HG02571 (cell line): ENCODE results near the gene C19orf67.

Experiments used
- ATAC-seq: cut with Tn5 transposase; IDR thresholded peaks from one replicate; pipeline ENCODE4 v1.9.1; 2021; ENCODE audit warnings: mild to moderate bottlenecking, moderate library complexity; ENCODE audit not compliant: unreplicated experiment

Gene C19orf67

DNA sequence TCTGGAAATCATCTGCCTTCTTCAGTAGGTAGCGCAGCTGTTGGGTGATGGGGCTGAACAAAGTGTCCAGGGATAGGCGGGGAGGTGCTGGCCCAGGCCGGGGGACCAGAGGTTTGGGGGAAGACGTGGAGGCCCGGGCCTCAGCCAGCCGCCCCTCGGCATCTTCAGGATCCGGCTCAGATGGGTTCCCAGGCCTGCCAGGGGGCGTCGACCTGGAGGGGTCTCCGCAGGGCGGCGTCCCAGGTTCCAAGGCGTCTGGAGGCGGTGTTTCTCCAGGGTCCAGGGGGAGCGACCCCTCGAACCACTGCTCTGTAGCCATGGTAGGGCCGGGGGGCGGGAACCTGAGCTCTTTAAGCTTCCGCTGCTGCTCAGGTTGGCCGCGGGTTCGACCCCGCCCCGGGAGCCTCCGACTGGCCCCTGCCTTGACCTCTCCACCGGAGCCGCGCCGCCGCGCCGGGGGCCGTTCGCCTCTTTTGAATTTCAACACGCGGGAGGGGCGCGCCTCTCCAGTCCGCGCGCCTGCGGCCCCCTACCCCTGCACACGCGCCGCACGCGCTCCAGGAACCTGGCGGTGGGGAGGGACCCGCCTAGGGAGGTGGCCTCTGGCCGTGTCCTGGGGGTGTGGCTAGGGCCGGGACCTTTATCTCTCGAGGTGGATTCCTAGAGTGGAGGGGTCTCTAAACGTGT is at the start of gene C19orf67:
C19orf67 (minus strand) TSS at position 475 of the 687 bp plus-strand sequence; CDS start at position 319, 156 bp downstream.
- no peak for ATAC-seq

DNA sequence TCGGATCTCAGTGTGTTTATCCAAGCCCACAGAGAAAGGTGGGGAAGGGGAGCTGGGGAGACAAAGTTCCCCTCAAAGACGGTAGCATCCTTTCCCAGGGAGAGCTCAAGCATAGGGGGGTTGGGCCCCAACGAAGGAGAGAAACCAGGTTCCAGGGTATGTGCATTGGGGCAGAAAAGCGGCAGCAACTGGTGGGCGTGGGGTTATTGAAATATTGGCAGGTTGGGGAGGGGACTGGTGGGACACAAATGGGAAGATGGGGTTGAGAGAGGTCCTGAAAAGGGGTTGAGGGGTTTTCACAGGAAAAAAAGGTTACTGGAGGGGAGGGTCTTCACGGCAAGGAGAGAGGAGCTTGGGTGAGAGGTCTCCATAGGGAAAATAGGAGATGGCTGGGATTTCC is 49.8 kb upstream of the C19orf67 start:
- ATAC-seq = no peak

- no peak for ATAC-seq
Measured at GRCh38 chr19:14127929-14128509, 42.4 kb upstream of the C19orf67 start.

DNA sequence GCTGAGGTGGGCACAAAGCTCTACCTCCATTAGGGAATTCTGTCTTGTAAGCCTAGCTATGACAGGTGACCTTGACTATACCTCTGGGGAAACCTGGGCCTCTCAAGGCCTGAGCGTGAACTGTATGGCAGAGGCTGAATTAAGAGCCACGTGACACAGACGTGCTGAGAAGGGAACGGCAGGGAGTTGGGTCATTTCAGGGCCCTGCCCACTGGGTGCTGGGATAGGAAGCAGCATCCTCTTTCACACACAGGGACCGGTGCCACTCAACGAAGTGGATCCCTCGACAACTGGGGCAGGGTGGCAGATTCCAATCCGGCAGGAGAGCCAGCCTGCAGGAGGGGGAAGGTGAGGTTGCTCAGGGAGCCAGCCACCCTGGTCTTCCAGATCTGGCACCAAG is 41.6 kb upstream of the C19orf67 start:
- ATAC-seq = no peak

DNA sequence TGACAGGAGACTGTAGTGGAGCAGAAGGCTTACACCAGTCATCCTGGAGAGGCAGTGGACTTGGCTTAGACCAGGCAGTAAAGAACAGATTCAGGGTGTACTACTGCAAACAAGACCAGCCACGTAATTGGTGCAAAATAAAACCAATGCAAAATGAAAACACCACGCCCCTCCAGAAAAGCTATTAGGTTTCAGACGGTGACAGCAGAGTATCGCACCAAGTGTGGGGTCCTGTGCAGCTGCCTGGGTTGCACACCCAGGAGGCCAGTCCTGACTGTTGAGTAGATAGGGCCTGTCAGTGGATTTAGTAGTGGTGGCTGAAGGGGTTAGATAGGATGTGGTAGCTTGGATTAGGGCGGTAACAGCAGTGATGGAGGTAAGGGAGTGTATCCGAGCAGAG is 37.3 kb upstream of the C19orf67 start:
- no peak for ATAC-seq

- no peak for ATAC-seq
Measured at GRCh38 chr19:14120497-14120780, 34.9 kb upstream of the C19orf67 start.

- ATAC-seq = no peak
Measured at GRCh38 chr19:14119644-14120496, 34.3 kb upstream of the C19orf67 start.

DNA sequence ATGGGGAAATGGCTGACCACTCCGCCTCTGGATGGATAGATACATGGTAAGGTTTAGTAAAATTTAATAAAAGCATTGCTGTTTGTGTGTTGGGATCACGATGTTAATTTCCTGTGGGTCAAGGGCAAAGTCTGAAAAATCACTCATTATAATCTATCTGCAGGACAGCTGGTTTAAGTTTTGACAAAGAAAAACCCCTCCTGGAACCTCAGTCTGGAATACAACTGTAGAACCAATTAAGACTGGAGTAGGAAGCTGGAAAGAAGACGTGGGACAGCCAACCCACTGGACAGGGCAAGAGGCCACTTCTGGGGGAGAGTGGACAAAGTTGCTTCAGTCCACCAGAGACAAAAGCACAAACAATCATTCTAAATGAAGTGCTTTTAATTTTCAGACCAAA is 33.6 kb upstream of the C19orf67 start:
- ATAC-seq = no peak

GRCh38 chr19:14118165-14119051 is 32.8 kb upstream of the C19orf67 start:
- peak; percentile 28 for ATAC-seq

GRCh38 chr19:14117668-14118164 is 32.1 kb upstream of the C19orf67 start, which contains the start of gene PRKACA:
Gene PRKACA, minus strand, starts transcription at chr19:14117762. Its CDS starts 215 bp downstream, at chr19:14117547.
- peak; percentile 90 for ATAC-seq

DNA sequence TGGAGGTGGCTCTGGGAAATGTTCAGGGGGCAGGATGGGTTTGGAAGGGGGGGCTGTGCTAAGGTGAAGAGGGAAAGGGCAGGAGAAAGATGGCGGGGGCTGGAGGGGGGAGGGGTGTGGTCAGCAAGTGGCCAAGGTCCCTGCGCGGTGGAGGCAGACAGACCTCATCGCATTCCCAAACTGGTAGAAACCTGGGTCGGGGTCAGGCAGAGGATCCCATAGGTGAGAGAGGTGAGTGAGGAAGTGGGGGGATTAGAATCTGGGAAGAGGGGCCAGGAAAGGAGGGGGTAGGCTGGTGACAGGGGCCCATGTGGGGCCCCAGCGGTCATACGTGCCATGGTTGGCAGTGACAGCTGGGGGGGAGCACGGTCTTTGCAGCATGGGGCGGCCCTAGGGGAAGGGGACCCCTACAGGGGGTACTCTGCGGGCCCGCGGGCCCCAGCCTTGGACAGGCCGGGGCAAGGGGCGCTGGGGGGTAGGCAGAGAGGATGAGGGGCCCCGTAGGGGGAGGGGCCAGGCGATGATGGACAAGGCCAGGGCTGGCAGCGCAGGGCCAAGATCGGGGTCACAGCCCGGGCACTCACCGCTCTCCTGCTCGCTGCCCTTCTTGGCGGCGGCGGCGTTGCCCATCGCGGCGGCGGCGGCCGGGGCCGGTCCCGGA is 31.5 kb upstream of the C19orf67 start:
- ATAC-seq = peak; percentile 4

- ATAC-seq = no peak
Measured at GRCh38 chr19:14116525-14116917, 30.9 kb upstream of the C19orf67 start.

GRCh38 chr19:14115756-14116155 is 30.2 kb upstream of the C19orf67 start:
- no peak for ATAC-seq

GRCh38 chr19:14114854-14115253 is 29.3 kb upstream of the C19orf67 start:
- ATAC-seq = no peak

- ATAC-seq = no peak
Measured at GRCh38 chr19:14114439-14114838, 28.9 kb upstream of the C19orf67 start.

DNA sequence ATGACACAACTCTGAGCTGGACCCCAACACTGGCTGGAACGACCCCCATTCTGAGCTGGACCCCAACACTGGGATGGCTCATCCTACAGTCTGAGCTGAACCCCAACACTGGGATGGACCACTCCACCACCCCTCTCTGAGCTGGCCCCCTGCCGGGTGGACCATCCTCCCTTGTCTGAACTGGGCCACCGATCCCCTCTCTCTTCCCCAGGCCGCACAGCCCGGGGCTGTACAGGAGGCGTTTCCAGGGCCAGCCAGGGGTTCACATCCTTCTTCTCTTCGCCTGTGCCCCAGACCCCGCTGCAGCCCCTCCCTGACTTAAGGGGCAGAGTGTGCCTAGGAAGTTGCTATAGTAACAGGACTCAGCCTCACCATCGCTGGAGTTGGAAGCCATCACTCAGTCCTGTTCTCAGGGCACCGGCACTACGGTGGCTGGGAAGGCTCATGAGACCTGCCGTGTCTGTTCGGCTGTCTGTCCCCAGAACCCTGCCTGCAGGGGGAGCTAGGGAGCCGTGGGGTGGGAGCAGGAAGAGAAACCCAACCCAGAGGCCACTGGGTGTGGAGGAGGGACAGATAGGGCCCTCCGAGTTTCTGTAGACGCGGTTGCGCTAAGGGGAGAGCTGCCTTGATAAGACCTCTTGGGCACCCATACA is 28.3 kb upstream of the C19orf67 start:
- ATAC-seq = no peak

- no peak for ATAC-seq
Measured at GRCh38 chr19:14112809-14113385, 27.3 kb upstream of the C19orf67 start.

- no peak for ATAC-seq
Measured at GRCh38 chr19:14112051-14112808, 26.6 kb upstream of the C19orf67 start.

DNA sequence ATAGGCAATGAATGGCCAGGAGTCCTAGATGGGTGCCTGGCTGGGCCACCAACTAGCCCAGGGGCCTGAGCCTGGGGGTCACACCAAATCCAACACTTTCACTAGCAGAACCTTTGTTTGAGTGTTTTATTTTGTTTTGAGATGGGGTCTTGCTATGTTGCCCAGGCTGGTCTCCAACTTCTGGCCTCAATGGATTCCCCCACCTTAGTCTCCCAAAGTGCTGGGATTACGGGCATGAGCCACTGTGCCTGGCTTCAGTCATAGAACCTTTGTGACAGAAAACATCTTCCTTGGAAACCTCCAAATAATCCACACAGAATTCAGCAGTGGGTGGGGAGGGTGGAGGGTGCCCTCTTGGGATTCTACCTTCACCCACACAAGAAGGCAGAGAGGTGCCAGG is 25.9 kb upstream of the C19orf67 start:
- no peak for ATAC-seq
